CD4-positive, alpha-beta T cell treated with Interleukin-21 for 1 hour (primary cell): Measurements from ENCODE around the gene ELFN1.
"Not testable (repeated sequence)": the region's sequence is repeated elsewhere in the genome, so short reads cannot be mapped to it uniquely, and the experiment has no call there.

Source experiments
- DNase-seq: peaks from one replicate; pipeline ENCODE4 v3.0.0-alpha.2; 2020

Gene ELFN1

DNA sequence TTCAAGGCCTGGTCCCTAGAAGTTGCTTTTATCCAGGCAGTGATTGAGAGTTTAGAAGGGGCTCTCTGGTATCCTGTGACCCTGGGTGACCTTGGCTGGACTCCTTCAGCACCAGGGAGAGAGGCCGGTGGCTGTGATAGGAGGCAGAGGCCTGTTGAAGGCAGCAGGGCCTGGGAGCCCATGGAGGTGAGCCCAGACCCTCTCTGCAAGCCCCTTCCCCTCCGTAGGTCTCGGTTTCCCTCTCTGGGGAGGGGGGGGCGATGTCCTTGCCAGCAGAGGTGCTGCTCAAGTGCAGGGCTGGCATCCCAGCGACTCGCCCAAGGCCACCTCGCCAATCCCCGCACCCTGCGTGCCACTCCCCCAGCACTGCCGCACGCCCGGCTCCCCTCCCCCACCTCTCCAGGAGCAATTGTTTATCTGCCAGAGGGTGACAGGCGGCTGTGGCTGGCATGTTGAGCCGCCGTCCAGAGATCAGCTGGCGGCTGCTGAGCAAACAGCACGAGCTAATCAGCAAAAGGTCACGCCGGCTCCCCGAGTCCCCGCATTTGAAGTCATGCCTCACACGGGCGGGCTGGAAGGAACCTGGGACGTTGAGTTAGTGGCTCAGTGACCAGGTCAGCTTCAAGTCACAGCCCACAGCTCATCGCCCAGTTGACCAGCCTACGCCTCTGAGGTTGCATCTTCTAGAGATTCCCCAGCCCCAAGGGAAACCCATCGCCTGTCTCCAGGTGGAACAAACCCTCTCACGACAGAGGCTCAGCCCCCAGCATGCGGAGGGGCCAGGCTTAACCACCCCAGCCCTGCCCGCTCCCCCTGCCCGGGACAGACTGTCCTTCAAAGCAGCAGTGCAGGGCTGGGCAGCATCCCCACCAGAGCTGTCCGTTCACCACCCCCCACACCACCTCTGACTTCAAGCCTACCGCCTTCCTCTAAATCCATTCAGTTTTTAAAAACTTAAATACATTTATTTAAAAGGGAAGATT is 43.7 kb downstream of the ELFN1 start:
- no peak for DNase-seq

DNA sequence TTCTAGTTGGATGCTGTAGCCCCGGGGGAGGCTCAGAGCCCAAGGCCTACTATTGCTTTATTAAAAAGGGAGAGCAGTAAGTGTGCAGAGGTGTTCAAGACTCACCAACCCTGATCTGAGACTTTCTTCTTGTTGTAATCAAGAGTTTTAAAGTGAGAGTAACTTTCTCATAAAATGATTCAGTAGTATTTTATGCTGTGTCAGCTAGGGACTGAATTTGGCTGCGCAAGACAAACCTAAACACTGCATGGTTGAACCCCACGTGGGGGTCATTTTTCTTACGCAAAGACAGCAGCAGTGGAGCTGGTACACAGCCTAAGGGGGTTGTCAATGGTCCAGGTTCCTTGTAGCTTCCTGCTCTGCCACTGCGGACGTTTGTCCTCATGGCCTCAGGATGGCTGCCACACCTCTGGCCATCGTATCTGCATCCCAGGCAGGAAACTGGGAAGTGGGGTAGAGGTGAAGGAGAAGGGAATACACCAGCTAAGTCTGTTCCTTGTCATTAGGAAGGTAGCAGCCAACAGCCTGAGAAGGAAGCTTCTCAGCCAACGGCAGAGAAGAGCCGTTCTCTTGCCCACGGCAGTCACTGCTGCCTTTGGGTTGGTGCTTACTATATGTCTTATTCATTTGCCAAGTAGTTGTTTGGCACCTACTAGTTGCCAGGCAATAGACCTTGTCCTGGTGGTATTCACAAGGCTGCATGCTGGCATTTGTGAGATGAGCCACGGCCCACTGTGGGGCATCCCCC is 44.7 kb downstream of the ELFN1 start:
- DNase-seq, result no peak

DNA sequence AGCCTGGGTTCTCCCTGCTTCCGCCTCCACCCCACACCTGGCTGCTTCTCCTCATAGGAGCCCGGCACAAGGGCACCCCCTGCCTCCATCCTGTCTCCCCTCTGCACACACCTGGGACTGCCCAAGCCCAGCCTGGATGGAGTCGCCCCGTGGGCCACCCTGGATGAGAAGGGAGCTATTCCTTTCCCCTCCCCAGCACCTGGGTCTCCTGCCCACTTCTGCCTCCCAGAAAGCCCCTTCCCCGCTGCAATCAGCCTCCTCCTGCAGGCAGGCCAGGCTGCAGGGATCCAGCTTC is 45.2 kb downstream of the ELFN1 start:
- DNase-seq, result no peak

DNA sequence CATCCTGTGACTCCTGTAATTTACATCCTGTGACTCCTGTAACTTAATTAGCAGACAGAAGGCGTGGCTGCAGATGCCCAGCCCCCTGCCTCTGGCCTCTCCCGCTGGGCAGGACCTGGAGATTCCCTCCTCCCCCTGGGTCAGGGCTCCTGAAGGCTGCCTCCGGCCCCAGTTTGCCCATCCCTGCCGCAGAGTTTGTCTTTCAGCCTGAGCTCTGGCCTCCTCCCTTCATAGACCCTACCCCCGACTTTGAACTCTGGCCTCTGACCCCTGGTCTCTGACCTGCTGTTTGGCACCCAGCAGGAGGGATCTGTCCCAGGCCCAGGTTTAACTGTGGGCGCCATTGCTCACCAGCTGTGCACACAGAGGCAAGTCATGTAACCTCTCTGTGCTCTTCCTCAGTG is 45.6 kb downstream of the ELFN1 start:
- no peak for DNase-seq

DNA sequence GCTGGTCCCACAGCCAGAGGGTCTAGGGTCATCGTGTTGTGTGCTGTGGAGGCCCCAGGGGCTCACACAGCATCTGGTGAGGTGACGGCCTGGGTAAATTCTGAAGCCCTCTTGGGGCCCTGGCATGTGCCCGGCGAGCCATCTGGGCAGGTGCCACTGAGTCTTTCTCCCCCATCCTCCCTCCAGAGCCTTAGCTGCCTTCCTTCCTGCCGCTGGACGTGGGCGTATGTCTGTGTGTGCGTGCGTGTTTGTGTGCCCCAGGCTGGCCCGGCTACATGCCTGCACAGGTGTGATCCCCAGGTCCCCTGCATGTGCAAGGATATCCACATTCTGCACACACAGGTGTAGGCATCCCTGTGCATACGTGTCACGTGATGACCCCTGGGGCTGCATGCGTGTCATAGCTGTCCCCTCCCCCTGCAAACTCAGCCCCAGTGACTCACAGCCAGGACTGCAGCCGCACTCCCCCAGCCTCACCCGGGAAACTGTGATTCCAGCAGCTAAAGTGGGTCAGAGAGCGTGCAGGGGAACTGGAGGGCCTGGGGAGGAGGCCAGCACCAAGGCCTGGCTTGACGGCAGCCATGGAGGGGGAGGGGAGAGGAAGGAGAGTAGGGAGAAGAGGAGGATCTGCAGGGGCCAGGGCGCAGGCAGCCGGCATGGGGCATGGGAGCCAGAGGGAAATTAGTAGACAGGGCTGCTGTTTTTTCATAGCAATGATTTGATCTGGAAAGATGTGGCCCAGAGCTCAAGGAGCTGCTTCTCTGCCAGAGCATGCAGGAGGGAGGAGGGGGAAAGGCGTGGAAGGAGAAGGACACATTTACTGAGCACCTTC is 46.4 kb downstream of the ELFN1 start:
- DNase-seq, result no peak

DNA sequence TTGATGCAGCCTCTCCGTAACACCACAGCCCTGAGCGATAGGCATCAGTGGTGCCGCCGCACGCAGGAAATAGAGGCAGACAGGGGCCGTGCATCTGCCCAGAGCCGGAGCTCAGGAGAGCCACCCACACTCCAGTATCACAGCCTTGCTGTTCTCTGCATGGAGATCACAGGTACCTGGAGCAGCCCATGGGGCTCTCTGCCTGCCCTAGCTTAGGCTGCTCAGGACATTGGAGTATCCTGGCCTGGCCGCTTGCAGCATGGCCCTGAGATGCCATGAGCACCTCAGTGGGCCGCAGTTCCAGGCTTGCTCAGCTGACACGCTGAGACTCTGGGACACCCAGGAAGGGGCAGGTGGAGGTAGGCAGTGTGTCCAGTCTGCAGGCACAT is 47.0 kb downstream of the ELFN1 start:
- DNase-seq, result no peak

DNA sequence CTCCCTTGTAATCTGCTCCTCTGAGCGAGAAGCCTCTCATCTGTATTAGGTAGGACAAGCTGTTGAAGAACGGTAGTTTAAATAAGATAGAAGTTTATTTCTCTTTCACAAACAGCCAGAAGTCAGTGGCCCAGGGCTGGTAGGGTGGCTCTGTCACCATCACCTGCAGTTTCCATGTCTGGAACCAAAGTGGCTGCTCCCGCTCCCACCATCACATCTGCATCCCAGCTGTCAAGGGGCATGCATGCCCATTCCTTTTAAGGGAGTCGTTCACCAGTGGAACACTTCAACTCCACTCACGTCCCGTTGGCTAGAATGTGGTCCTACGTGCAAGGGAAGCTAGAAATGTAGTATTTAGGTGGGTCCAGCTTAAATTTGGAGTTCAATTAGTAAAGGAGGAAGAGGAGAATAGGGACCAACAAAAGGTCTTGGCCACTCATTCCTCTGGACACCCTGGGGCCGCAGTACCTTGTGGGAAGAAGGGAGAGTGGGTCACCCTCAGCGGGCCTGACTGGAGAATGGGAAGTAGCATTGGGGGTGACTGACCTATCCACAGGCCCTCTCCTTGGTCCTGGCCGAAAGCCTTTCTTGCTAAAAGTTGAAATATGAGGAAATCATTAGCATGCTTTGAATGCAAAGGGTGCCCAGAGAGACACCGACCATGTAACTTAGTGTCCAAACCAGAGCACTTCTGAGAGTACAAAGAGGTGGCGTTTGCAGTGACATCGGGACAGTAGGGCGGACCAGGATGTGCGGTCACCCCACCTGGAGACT is 48.0 kb downstream of the ELFN1 start:
- no peak for DNase-seq

DNA sequence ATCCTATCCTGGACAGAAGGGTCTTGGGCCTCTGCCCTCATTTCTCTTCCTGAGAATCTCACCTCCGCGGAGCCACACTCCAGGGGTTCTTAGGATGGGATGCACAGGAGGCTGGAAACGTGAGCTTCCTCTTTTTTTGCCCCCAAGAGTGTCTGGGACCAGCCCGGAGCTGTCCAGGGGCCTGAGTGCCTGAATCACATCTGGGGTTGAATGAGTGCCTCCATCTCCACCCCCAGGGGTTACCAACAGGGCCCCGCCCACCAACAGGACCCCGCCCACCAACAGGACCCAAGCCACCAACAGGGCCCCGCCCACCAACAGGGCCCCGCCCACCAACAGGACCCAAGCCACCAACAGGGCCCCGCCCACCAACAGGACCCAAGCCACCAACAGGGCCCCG is 48.8 kb downstream of the ELFN1 start:
- DNase-seq, result not testable (repeated sequence)

DNA sequence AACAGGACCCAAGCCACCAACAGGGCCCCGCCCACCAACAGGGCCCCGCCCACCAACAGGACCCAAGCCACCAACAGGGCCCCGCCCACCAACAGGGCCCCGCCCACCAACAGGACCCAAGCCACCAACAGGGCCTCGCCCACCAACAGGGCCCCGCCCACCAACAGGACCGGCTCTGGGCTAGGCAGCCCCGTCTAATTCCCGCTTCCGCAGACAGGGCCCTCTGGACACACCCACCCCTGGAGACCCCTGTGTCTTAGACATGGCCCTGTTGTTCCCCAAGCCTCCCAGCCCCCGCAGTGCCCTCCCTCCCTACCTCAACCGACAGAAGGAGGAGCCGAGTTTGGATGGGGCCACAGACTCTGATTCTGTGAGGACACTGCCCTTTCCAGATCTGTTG is 49.2 kb downstream of the ELFN1 start:
- not testable (repeated sequence) for DNase-seq

DNA sequence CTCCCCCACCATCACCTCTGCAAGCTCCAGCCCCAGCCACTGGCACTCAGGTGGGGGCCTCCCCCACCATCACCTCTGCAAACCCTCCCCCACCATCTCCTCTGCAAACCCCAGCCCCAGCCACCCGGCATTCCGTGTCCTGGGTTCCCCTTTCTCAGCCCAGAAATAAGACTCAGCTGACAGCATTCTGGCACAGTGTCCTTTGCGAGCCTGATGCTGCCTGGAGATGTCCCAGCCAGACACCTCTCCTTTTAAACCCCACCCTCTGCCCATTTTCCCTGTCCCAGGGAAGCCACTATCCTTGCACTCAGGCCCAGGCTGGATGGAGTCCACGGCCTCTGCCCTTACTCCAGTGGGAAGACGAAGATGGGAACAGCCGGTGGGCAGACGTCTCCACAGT is 49.8 kb downstream of the ELFN1 start:
- DNase-seq, result no peak

DNA sequence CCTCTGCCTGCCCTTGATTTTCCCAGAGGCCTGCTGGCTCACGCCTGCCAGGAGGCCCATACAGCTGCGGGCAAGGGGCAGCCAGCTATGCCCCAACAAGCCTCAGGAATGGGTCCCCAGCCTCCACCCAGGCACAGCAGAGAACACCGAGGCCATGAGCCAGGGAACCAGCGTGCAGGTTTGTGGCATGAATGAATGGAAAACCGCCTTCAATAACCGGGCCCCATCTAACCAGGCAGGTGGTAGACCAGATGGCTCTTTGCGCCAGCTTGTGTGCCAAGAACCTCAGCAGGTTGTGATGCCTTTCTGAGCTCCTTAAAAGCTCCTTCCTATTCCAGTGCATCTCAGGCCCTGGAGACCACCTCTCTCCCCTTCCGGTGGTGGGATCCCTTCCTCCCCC is 50.2 kb downstream of the ELFN1 start:
- no peak for DNase-seq

DNA sequence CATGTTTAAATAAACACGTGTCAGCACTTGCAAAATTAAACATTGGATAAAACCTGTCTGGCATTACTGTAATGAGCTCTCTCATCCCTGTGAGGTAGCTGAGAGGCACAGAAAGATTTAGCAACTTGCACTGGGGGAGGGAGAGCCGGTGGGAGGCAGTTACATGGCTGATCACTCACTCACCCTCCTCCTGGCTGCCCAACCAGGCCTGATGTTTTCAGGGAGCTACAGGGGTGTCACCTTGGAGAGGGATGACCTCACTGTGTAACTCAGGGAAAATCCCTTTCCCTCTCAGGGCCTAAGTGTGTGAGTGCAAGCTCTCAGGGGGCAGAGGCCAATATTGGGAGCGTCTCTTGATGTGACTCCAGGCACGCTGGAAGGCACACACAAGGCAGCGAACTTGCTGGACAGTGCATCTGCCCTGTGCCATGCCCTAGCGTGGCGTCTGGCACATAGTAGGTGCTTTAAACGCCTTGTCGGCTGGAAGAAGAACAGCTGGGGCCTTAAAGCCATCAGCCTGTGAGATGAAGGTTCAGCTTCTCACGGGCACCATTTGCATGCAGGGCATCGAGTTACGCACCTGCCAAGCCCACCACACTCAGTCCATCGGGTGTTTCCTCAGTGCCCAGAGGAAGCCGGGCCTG is 51.1 kb downstream of the ELFN1 start:
- no peak for DNase-seq

DNA sequence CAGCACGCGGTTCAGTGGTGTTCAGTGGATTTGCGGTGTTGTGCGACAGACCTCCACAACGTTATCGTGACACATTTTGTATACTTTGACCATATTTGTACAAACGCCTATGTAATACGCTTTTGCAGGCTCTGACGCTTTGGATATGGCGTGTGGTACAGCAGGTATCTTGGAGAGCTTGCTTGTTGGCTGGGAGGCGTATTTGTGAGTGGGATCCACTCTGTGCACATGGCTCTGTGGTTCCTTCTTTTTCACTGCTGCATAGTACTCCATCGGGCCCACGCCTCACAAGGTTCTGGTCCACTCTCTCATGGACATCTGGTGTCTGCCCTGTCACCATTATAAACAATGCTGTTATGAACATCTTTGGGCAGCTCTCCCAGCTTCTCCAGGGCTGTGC is 53.2 kb downstream of the ELFN1 start:
- DNase-seq, result no peak

DNA sequence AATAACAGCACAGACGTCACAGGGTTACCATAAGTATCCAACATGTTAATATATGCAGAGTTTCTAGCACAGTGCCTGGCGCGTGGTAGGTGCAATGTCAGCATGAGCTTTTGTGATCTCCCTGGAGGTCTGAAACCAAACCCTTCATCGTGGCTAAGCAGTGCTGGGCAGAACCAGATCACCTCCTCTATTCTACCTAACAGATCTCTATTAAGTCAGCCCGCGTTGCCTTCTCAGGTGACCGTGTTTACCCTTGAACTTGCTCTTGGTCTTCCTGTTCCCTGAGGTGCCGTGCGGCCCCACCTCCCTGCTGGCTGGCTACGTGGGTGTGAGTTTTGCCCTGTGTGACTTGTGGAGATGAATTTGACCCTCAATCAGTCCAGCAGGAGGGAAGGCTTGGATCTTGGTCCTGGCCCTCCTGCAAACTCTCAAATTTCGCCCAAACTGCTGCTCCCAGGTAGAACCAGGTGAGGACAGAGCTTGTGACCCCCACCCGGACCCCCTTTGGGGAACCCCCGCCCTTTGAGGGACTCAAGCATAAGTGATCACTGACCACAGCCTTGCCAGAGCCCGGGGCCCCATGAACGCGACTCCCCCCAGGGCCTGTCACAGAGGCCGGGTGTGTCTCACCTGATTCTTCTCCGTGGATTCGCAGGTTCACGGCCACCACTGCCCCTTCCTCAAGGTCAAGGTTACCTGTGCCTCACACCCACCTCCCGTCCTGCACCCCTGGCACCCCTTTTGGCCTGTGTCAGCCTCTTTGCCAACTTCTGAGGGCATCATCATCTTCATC is 54.2 kb downstream of the ELFN1 start:
- DNase-seq, result no peak

DNA sequence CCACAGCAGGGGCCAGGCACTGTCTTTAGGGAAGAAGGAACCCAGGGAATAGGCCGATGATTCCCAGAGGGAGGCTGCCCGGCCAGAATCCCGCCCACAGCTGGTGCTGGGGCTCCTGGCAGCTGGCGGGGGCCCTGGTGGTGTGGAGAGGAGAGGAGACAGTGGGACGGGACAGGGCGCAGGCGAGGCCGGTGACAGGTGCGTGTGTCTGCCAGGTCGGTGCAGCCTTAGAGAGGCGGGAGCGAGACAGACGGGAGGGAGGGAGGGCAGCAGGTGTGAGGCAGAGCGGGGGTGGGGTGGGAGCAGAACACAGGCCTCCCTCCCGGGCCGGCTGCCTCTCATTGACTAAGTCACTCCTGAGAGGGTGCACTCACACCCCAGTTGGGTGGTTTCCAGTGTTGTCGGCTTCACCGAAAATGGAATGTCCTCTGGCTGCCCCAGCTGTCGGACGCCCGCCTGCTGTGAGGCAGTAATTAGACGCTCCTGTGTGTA is 55.2 kb downstream of the ELFN1 start:
- no peak for DNase-seq

DNA sequence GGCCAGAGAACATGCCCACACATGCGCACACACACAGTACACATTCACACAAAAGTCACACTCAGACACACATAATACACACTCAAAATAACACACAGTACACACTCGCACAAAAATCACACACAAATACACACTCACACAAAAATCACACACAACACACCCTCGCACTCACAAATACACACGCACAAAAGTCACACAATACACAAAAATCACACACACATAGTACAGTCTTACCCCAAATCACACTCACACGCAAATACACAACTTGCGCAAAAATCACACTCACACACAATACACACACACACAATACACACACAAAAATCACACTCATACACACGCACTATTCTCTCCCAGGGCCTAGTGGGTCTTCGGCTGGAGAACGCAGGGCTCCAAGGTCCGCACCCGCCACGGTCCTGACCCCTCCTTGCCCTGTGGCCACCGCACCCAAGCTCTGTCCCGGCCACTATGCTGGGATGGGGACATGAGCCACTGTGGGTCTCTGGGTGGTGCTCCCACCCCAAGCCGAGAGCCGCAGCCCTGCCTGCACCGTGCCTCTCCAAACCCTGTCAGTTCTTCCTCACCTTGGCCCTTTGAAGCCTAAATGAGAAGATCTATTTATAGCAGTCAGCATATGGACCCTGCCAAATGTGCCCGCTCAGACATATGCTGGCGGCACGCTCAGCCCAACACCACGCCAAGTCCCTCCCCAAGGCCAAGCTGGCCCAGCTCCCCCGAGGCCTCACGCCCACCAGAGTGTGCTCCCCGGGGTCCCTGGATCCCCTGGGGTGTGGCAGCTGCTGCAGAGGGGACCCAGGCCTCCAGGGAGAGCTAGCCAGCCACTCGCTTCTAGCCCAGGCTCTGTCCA is 55.9 kb downstream of the ELFN1 start:
- no peak for DNase-seq

DNA sequence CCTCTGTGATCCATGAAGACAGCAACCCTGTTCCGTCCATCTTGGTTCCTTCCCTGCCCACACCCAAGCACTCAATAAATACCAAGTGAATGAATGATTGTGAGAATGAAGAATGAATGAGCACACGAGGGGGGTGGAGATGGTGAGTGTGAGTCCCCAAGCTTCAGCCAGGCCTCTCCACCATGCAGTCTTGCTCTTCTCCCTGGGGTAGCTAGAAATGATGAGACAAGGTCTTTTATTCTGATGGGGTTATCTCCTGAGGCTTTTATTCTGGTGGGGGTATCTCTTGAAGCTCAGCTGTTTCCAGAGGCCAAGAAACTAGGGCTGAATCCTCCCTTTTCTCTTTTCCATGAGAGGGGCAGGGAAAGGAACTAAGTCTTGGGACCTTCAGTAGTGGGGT is 57.0 kb downstream of the ELFN1 start:
- DNase-seq, result no peak

DNA sequence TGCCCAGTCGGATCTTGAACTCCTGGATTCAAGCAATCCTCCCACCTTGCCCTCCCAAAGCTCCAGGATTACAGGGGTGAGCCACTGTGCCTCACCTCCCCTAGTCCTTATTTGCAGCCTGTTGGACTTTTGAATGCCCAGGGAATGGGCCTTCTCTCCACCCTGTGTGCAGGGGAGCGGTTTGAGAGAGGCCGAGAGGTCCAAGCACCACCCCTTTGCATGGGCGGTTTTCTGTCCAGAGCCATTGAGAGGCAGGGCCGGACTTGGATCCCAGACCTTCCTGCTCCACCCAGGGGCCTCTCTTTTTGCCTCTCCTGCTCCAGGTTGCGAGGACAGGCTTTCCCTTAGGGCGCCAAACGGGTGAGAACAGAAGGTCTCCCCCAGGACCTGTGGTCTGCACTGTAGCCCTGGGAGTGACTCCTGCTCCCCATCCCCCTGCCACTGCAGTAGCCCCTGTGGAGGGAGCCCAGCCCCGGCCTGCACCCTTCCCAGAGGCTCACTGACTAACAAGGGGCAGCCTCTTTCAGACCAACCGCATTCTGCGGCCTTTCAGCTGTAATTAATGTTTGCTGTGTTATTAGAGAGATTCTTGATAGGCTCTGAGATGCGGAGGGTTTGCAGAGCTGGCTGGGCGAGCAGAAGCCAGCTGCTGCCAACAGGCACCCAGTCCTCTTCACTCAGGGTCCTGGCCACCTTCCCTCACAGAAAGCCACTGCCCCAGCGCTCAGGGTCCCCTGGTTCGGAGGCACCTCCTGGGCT is 57.9 kb downstream of the ELFN1 start:
- no peak for DNase-seq

DNA sequence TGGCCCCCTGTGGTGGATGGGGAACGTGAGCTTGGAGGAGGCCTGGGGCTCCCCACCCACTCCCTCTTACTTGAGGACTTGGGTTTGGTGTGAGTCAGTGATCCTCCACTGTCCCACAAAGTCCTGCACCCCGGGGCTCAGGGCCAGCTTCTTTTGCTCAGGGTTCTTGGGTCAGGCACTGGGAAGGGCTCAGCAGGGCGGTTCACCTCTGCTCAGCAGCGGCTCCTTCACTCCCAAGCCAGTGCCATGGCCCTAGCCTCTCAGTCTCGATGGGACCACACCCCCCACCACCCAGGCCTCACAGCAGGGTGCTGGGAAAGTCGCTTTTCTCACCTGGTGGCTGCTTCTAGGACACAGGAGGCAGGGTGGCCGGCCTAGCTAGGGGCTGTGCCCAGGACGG is 59.1 kb downstream of the ELFN1 start:
- DNase-seq, result no peak
